ENCODE results near the gene TMEM270. TPM values are rescaled to one million over a fixed set of nuclear protein-coding genes. Genes with fewer than 3 reads are reported as not detected.

Gene TMEM270
- polyA plus RNA-seq, 4 donors: 0.18 to 0.19 TPM; not detected in 2

DNA sequence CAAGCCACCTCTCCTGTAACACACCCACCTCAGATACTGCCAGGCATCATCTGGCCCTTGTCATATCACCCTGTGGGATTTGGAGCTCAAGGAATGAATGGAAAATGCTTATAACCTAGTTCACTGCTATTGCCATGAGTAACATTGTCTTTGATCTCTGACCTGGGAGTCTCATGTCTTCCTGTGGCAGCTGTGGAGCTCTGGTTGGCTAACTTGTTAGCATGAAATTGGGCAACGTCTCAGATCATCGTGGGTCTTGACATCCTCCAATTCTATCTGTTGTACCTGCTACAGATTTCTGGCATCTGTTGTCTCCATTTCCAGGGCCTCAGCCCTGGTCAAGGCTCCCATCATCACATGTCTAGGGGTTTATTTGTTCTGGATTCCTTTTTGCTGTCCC lies 2.2 kb upstream of the TMEM270 start:
- Histone ChIP-seq H3K4me1 (ENCODE audit: control insufficient read depth in 3 of 3, insufficient read depth in 2 of 3, low read depth in 1 of 3, low read length in 2 of 3) (peaks cover 0 to 4% (median 0%) of the 10 kb centered on the region in 3 donors), H3K27me3 (ENCODE audit: control insufficient read depth in 3 of 3, insufficient read depth in 3 of 3, low read length in 3 of 3) (no peaks in the 10 kb centered on the region), H3K27ac (ENCODE audit: low read depth in 1 of 3, low read length in 2 of 3) (no peak overlapping the region), H3K36me3 (ENCODE audit: control insufficient read depth in 3 of 3, insufficient read depth in 2 of 3, low read depth in 1 of 3, low read length in 3 of 3) (no peaks in the 10 kb centered on the region), H3K4me3 (ENCODE audit: low read depth in 1 of 3, low read length in 3 of 3) (no peak overlapping the region), H3K9me3 (ENCODE audit: control insufficient read depth in 2 of 2, insufficient read depth in 1 of 2, low read depth in 1 of 2, low read length in 1 of 2) (peaks cover 0 to 9% of the 10 kb centered on the region in 2 donors)
- 60 to 82% (median 70%) methylated on average over 2 of the region's 2 CpGs for WGBS, 3 donors
- DNase-seq: no peak
- no peak for FAIRE-seq

DNA sequence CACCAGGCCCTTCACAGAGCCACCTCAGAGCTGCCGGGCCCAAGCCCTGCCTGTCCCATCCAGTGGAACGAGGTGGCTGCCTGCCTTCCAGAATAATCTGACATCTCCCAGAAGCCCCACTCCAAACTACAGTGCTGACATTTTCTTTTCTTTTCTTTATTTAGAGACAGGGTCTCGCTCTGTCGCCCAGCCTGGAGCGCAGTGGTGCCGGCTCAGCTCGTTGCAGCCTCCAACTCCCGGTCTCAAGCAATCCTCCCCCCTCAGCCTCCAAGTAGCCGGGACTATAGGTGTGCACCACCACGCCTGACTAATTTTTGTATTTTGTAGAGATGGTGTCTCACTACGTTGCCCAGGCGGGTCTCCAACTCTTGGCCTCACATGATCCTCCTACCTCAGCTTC lies 346 bp downstream of the TMEM270 start:
- Histone ChIP-seq H3K36me3 (ENCODE audit: control insufficient read depth in 3 of 3, insufficient read depth in 2 of 3, low read depth in 1 of 3, low read length in 3 of 3) (no peaks in the 10 kb centered on the region), H3K27me3 (ENCODE audit: control insufficient read depth in 3 of 3, insufficient read depth in 3 of 3, low read length in 3 of 3) (no peaks in the 10 kb centered on the region), H3K27ac (ENCODE audit: low read depth in 1 of 3, low read length in 2 of 3) (no peak overlapping the region), H3K4me3 (ENCODE audit: low read depth in 1 of 3, low read length in 3 of 3) (no peak overlapping the region), H3K9me3 (ENCODE audit: control insufficient read depth in 2 of 2, insufficient read depth in 1 of 2, low read depth in 1 of 2, low read length in 1 of 2) (peaks cover 0 to 9% of the 10 kb centered on the region in 2 donors), H3K4me1 (ENCODE audit: control insufficient read depth in 3 of 3, insufficient read depth in 2 of 3, low read depth in 1 of 3, low read length in 2 of 3) (peaks cover 0 to 4% (median 0%) of the 10 kb centered on the region in 3 donors)
- DNase-seq (no peak), FAIRE-seq (no peak)
- WGBS, 3 donors: 93 to 96% (median 94%) methylated on average over 12 of the region's 12 CpGs

DNA sequence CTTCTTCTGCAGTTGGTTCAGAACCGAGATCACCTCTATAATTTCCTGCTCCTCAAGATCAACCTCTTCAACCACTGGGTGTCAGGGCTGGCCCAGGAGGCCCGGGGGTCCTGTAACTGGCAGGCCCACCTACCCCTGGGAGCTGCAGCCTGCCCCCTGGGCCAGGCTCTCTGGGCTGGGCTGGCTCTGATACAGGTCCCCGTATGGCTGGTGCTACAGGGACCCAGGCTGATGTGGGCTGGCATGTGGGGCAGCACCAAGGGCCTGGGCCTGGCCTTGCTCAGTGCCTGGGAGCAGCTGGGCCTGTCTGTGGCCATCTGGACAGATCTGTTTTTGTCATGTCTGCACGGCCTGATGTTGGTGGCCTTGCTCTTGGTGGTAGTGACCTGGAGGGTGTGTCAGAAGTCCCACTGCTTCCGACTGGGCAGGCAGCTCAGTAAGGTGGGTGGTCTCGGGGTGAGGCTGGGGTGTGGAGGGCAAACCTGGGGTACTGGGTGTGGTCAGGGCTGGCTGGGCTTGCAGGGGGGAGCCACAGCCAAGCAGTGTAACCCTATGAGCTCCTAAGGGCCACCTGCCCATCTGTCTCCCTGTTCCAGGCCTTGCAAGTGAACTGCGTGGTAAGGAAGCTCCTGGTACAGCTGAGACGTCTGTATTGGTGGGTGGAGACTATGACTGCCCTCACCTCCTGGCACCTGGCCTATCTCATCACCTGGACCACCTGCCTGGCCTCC lies 4.2 kb downstream of the TMEM270 start:
- Histone ChIP-seq H3K9me3 (ENCODE audit: control insufficient read depth in 2 of 2, insufficient read depth in 1 of 2, low read depth in 1 of 2, low read length in 1 of 2) (no peaks in the 10 kb centered on the region), H3K36me3 (ENCODE audit: control insufficient read depth in 3 of 3, insufficient read depth in 2 of 3, low read depth in 1 of 3, low read length in 3 of 3) (no peaks in the 10 kb centered on the region), H3K27me3 (ENCODE audit: control insufficient read depth in 3 of 3, insufficient read depth in 3 of 3, low read length in 3 of 3) (no peaks in the 10 kb centered on the region), H3K4me3 (ENCODE audit: low read depth in 1 of 3, low read length in 3 of 3) (no peak overlapping the region), H3K27ac (ENCODE audit: low read depth in 1 of 3, low read length in 2 of 3) (no peak overlapping the region), H3K4me1 (ENCODE audit: control insufficient read depth in 3 of 3, insufficient read depth in 2 of 3, low read depth in 1 of 3, low read length in 2 of 3) (peaks cover 2 to 9% (median 4%) of the 10 kb centered on the region in 3 donors)
- no peak for DNase-seq
- FAIRE-seq: no peak
- WGBS, 3 donors: 67 to 81% (median 76%) methylated on average over 8 of the region's 8 CpGs

DNA sequence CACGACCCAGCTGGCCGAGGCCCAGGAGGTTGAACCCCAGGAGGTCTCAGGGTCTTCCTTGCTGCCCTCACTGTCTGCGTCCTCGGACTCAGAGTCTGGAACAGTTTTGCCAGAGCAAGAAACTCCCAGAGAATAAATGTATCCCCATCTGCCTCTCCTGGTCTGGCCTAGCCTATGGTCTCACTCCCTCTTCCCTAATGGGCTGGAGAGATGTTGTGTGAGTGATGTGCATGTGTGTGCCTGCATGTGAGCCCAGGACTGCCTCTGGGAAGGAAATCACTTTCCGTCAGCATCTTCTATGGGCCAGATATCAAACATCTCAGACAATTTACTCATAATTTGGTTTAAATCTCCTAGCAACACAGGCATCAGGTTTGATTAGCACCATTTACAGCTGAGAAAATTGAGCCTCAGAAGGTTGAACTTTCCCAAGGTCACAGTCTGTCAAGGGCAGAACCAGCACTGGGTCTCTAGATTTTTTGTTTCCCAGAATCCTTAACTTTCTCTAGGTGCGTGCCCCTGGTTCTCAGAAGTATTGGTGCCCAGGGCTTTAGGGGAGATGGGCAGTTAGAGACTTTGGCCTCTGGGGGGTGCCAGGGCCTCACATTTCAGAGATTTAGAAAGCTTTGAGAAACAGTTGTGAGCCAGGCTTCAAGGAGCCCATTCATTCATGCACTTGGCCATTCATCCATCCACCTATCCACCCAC lies 4.9 kb downstream of the TMEM270 start:
- FAIRE-seq (no peak), DNase-seq (peak; percentile 51 to 52)
- Histone ChIP-seq H3K27me3 (ENCODE audit: control insufficient read depth in 3 of 3, insufficient read depth in 3 of 3, low read length in 3 of 3) (no peaks in the 10 kb centered on the region), H3K27ac (ENCODE audit: low read depth in 1 of 3, low read length in 2 of 3) (no peak overlapping the region), H3K4me1 (ENCODE audit: control insufficient read depth in 3 of 3, insufficient read depth in 2 of 3, low read depth in 1 of 3, low read length in 2 of 3) (peaks cover 2 to 15% (median 5%) of the 10 kb centered on the region in 3 donors), H3K4me3 (ENCODE audit: low read depth in 1 of 3, low read length in 3 of 3) (no peak overlapping the region), H3K36me3 (ENCODE audit: control insufficient read depth in 3 of 3, insufficient read depth in 2 of 3, low read depth in 1 of 3, low read length in 3 of 3) (no peaks in the 10 kb centered on the region), H3K9me3 (ENCODE audit: control insufficient read depth in 2 of 2, insufficient read depth in 1 of 2, low read depth in 1 of 2, low read length in 1 of 2) (no peaks in the 10 kb centered on the region)
- 59 to 81% (median 74%) methylated on average over 6 of the region's 6 CpGs for WGBS, 3 donors

DNA sequence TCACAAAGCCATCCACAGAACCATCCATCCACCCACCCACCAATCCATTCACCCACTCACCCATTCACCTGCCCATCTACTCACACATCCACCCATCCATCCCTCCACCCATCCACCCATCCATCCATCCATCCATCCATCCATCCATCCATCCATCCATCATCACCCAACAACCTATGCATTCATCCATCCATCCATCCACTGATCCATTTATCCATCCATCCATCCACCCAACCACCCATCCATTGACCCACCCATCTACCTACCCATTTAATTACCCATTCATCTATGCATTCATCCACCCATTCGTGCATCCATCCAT lies 5.4 kb downstream of the TMEM270 start:
- no peak overlapping the region for H3K4me3 ChIP-seq (ENCODE audit: low read depth in 1 of 3, low read length in 3 of 3)
- FAIRE-seq: no peak
- WGBS, 3 donors: 80 to 91% (median 90%) methylated on average over 1 of the region's 1 CpG

DNA sequence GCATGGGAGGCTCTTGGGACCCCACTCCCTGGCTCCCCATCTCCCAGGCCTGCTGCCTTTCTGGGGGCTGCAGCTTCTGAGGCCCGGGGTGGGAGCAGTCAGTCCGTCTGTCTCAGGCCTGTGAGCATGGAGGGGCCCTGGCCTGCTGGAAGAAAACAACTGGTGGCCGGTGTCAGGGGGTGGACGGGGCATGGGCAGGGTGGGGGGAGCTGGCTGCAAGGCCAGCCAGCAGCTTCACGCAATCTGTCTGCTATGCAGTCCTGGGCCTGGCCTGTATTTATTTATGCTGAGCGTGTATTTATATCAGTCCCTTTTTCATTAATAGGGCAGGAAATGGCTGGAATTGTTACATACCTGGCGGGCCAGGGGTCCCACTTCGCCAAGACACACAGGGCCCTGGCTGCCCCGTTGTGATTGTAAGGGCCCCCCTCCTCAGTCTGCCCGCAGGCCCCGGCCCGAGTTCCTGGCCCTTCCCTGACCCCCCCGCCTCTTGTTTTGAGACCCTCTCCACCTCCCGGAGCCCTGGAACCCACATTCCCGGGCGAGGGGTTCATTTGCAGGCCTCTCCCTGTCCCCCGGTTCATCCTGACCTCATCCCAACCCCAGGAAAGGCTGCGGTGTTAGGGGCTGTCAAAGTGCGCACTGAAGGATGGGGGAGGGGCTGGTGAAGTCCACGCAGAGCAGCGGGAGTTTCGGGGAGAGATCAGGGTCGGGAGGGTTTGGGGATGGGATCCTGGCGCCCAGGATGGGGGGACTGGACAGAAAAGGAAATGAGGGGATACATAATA lies 8.2 kb downstream of the TMEM270 start:
- Histone ChIP-seq H3K9me3 (ENCODE audit: control insufficient read depth in 2 of 2, insufficient read depth in 1 of 2, low read depth in 1 of 2, low read length in 1 of 2) (no peaks in the 10 kb centered on the region), H3K27me3 (ENCODE audit: control insufficient read depth in 3 of 3, insufficient read depth in 3 of 3, low read length in 3 of 3) (no peaks in the 10 kb centered on the region), H3K36me3 (ENCODE audit: control insufficient read depth in 3 of 3, insufficient read depth in 2 of 3, low read depth in 1 of 3, low read length in 3 of 3) (no peaks in the 10 kb centered on the region), H3K4me3 (ENCODE audit: low read depth in 1 of 3, low read length in 3 of 3) (no peak overlapping the region), H3K27ac (ENCODE audit: low read depth in 1 of 3, low read length in 2 of 3) (no peak overlapping the region), H3K4me1 (ENCODE audit: control insufficient read depth in 3 of 3, insufficient read depth in 2 of 3, low read depth in 1 of 3, low read length in 2 of 3) (peaks cover 2 to 28% (median 7%) of the 10 kb centered on the region in 3 donors)
- 56 to 86% (median 84%) methylated on average over 23 to 24 of the region's 24 CpGs for WGBS, 3 donors
- DNase-seq: no peak
- no peak for FAIRE-seq

More for the DNA sequence above, 5.4 kb downstream of the TMEM270 start:
- Histone ChIP-seq H3K27ac (ENCODE audit: low read depth in 1 of 3, low read length in 2 of 3) (no peak overlapping the region), H3K36me3 (ENCODE audit: control insufficient read depth in 3 of 3, insufficient read depth in 2 of 3, low read depth in 1 of 3, low read length in 3 of 3) (no peaks in the 10 kb centered on the region), H3K4me1 (ENCODE audit: control insufficient read depth in 3 of 3, insufficient read depth in 2 of 3, low read depth in 1 of 3, low read length in 2 of 3) (peaks cover 2 to 20% (median 5%) of the 10 kb centered on the region in 3 donors), H3K9me3 (ENCODE audit: control insufficient read depth in 2 of 2, insufficient read depth in 1 of 2, low read depth in 1 of 2, low read length in 1 of 2) (no peaks in the 10 kb centered on the region), H3K27me3 (ENCODE audit: control insufficient read depth in 3 of 3, insufficient read depth in 3 of 3, low read length in 3 of 3) (no peaks in the 10 kb centered on the region)
- no peak for DNase-seq

DNA sequence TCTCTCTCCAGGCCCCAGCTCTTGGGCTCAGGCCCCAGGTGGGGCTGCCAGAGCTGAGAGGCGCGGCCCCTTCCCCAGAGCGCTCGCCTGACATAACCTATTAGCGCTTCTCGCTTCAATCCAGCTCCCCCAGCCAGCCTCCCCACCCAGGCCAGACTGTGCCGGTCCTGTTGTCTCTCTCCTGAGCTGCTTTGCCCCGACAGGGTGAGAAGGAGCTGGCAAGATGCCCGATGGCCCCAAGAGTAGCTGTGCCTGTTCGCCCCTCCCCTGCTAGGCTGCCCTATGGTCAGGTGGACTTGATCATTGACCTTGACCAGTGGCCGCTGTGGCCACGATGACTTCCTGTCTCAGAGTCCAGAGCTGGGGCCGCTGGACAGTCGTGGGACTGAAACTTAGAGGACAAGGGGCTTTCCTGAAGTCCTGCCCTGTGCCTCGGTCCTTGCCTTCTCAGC lies 9.1 kb downstream of the TMEM270 start:
- Histone ChIP-seq H3K36me3 (ENCODE audit: control insufficient read depth in 3 of 3, insufficient read depth in 2 of 3, low read depth in 1 of 3, low read length in 3 of 3) (no peaks in the 10 kb centered on the region), H3K4me3 (ENCODE audit: low read depth in 1 of 3, low read length in 3 of 3) (no peak overlapping the region), H3K27ac (ENCODE audit: low read depth in 1 of 3, low read length in 2 of 3) (peak overlapping the region in 1 of 3 donors; percentile 9), H3K4me1 (ENCODE audit: control insufficient read depth in 3 of 3, insufficient read depth in 2 of 3, low read depth in 1 of 3, low read length in 2 of 3) (peaks cover 2 to 28% (median 7%) of the 10 kb centered on the region in 3 donors), H3K9me3 (ENCODE audit: control insufficient read depth in 2 of 2, insufficient read depth in 1 of 2, low read depth in 1 of 2, low read length in 1 of 2) (no peaks in the 10 kb centered on the region), H3K27me3 (ENCODE audit: control insufficient read depth in 3 of 3, insufficient read depth in 3 of 3, low read length in 3 of 3) (no peaks in the 10 kb centered on the region)
- peak; percentile 55 to 61 for DNase-seq
- FAIRE-seq: no peak
- WGBS, 3 donors: 46 to 55% (median 54%) methylated on average over 15 of the region's 15 CpGs

Measured in small intestine (tissue), 7 donors.